Mesenchymal stem cell (in vitro differentiated cells and primary cell): Measurements from ENCODE around the gene AFF2.

ENCODE experiments used
- DNase-seq: peaks from one replicate; pipeline ENCODE4 v3.0.0-alpha.2; 2013
- H2AFZ ChIP-seq: one replicate; pipeline ENCODE4 v1.6.1; 2013; ENCODE audit warnings: low read depth, mild to moderate bottlenecking, control low read depth, inconsistent platforms, low read length, moderate library complexity
- H2AK5ac ChIP-seq: 2 replicates; pipeline ENCODE4 v1.6.1; 2013; ENCODE audit warnings: low read length, moderate library complexity, mild to moderate bottlenecking, inconsistent platforms; ENCODE audit not compliant: severe bottlenecking
- H2BK120ac ChIP-seq: one replicate; pipeline ENCODE4 v1.6.1; 2013; ENCODE audit warnings: low read depth, mild to moderate bottlenecking, inconsistent platforms, low read length, moderate library complexity
- H2BK12ac ChIP-seq, 2 experiments: one replicate each; pipeline ENCODE4 v1.6.1; 2013; ENCODE audit warnings: inconsistent platforms in 2 of 2, low read length in 2 of 2, mild to moderate bottlenecking in 2 of 2, moderate library complexity in 2 of 2, control low read depth in 1 of 2
- H2BK15ac ChIP-seq: one replicate; pipeline ENCODE4 v1.6.1; 2013; ENCODE audit warnings: mild to moderate bottlenecking, low read depth, inconsistent platforms; ENCODE audit not compliant: poor library complexity, severe bottlenecking
- H2BK5ac ChIP-seq: 2 replicates; pipeline ENCODE4 v1.6.1; 2013; ENCODE audit warnings: low read depth, mild to moderate bottlenecking, low read length, control low read depth, inconsistent platforms; ENCODE audit not compliant: poor library complexity, severe bottlenecking
- H3K14ac ChIP-seq, 2 experiments: one replicate each; pipeline ENCODE4 v1.6.1; 2013; ENCODE audit warnings: inconsistent platforms in 2 of 2, low read length in 2 of 2, control low read depth in 1 of 2, mild to moderate bottlenecking in 1 of 2, moderate library complexity in 1 of 2
- H3K18ac ChIP-seq, 2 experiments: one replicate each; pipeline ENCODE4 v1.6.1; 2013; ENCODE audit warnings: inconsistent platforms in 2 of 2, low read length in 2 of 2, control low read depth in 1 of 2, low read depth in 1 of 2, mild to moderate bottlenecking in 1 of 2
- H3K23ac ChIP-seq, 2 experiments: one replicate each; pipeline ENCODE4 v1.6.1; 2013; ENCODE audit warnings: inconsistent platforms in 2 of 2, low read length in 2 of 2, mild to moderate bottlenecking in 2 of 2, moderate library complexity in 2 of 2, control low read depth in 1 of 2
- H3K27ac ChIP-seq: 2 replicates; pipeline ENCODE4 v1.5.1; 2013; ENCODE audit warnings: mild to moderate bottlenecking, moderate library complexity, low read length, control low read depth, inconsistent platforms; ENCODE audit not compliant: poor library complexity, severe bottlenecking
- H3K27me3 ChIP-seq, 2 experiments: 2 replicates each; pipeline versions ENCODE4 v1.6.1 to v1.7.0; 2013; ENCODE audit warnings: low read length in 2 of 2, mild to moderate bottlenecking in 2 of 2, moderate library complexity in 2 of 2, control low read depth in 1 of 2, inconsistent platforms in 1 of 2; ENCODE audit not compliant: control insufficient read depth in 1 of 2, insufficient read depth in 1 of 2
- H3K36me3 ChIP-seq, 2 experiments: 2 replicates each; pipeline versions ENCODE4 v1.6.1 to v1.7.0; 2013; ENCODE audit warnings: low read length in 2 of 2, control low read depth in 1 of 2, inconsistent platforms in 1 of 2, low read depth in 1 of 2, mild to moderate bottlenecking in 1 of 2; ENCODE audit not compliant: insufficient read depth in 2 of 2, control insufficient read depth in 1 of 2
- H3K4ac ChIP-seq, 2 experiments: one replicate each; pipeline ENCODE4 v1.6.1; 2013; ENCODE audit warnings: inconsistent platforms in 2 of 2, low read length in 2 of 2, mild to moderate bottlenecking in 2 of 2, moderate library complexity in 2 of 2, control low read depth in 1 of 2, low read depth in 1 of 2
- H3K4me1 ChIP-seq: 2 replicates; pipeline ENCODE4 v1.6.1; 2013; ENCODE audit warnings: low read depth, low read length, control low read depth; ENCODE audit not compliant: control insufficient read depth, insufficient read depth
- H3K4me2 ChIP-seq: 2 replicates; pipeline ENCODE4 v1.6.1; 2013; ENCODE audit warnings: low read length, mild to moderate bottlenecking, inconsistent platforms; ENCODE audit not compliant: poor library complexity, severe bottlenecking
- H3K4me3 ChIP-seq, 2 experiments: 2 replicates each; pipeline versions ENCODE4 v1.5.1 to v1.7.0; 2013; ENCODE audit warnings: low read length in 2 of 2, mild to moderate bottlenecking in 2 of 2, control low read depth in 1 of 2, low read depth in 1 of 2; ENCODE audit not compliant: insufficient read depth in 1 of 2
- H3K79me1 ChIP-seq: replicated peaks from 2 replicates; pipeline ENCODE4 v1.6.1; 2013; ENCODE audit warnings: mild to moderate bottlenecking, control low read depth, low read length, inconsistent platforms; ENCODE audit not compliant: poor library complexity, severe bottlenecking
- H3K9ac ChIP-seq: 2 replicates; pipeline ENCODE4 v1.7.0; 2013; ENCODE audit warnings: mild to moderate bottlenecking, low read length, moderate library complexity
- H3K9me3 ChIP-seq: 2 replicates; pipeline ENCODE4 v1.7.0; 2013; ENCODE audit warnings: mild to moderate bottlenecking, low read length; ENCODE audit not compliant: control insufficient read depth
- H4K8ac ChIP-seq: one replicate; pipeline ENCODE4 v1.6.1; 2013; ENCODE audit warnings: inconsistent platforms, mild to moderate bottlenecking, low read length, moderate library complexity
- H4K91ac ChIP-seq: one replicate; pipeline ENCODE4 v1.6.1; 2013; ENCODE audit warnings: mild to moderate bottlenecking, low read length, inconsistent platforms
- WGBS: methylation state at CpG from one replicate; pipeline ENCODE4 v1.1.7; 2013; ENCODE audit warnings: mixed read lengths; 5-methylcytosine and 5-hydroxymethylcytosine counted together

Gene AFF2

DNA sequence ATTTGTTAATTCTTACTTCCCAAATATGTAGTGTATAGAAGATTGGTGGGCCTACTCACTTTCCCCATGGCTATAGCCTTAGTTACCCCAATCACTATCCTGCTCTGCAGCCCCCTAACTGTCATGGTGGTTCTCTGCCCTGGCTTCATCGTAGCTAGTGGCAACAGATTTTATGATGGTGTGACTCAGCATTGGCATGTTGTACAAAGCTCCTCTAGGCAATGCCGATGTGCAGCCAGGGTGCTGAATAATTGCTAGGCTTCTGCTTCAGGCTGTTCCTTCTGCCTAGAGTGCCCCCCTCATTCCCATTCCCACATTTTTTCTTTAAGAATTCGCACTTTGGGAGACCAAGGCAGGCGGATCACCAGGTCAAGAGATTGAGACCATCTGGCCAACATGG is 35.2 kb downstream of the AFF2 start:
- no peak overlapping the region for H4K91ac ChIP-seq
- no peaks in the 10 kb centered on the region for H3K9me3 ChIP-seq
- no peaks in the 10 kb centered on the region for H3K4me1 ChIP-seq
- no peaks in the 10 kb centered on the region for H3K36me3 ChIP-seq
- DNase-seq: no peak
- H2AK5ac ChIP-seq: no peak overlapping the region
- H2BK12ac ChIP-seq: no peak overlapping the region
- no peak overlapping the region for H3K18ac ChIP-seq
- H3K27me3 ChIP-seq: no peaks in the 10 kb centered on the region
- no peak overlapping the region for H3K4me3 ChIP-seq
- no peak overlapping the region for H3K4me2 ChIP-seq
- no peak overlapping the region for H4K8ac ChIP-seq
- no peak overlapping the region for H2AFZ ChIP-seq
- H3K9ac ChIP-seq: no peak overlapping the region
- 64% methylated on average over 3 of the region's 4 CpGs for WGBS
- no peak overlapping the region for H2BK15ac ChIP-seq
- no peak overlapping the region for H2BK120ac ChIP-seq
- H3K79me1 ChIP-seq: no peaks in the 10 kb centered on the region
- H3K27ac ChIP-seq: no peak overlapping the region
- H3K14ac ChIP-seq: no peak overlapping the region
- no peak overlapping the region for H3K4ac ChIP-seq
- H2BK5ac ChIP-seq: no peak overlapping the region
- H3K23ac ChIP-seq: no peak overlapping the region

DNA sequence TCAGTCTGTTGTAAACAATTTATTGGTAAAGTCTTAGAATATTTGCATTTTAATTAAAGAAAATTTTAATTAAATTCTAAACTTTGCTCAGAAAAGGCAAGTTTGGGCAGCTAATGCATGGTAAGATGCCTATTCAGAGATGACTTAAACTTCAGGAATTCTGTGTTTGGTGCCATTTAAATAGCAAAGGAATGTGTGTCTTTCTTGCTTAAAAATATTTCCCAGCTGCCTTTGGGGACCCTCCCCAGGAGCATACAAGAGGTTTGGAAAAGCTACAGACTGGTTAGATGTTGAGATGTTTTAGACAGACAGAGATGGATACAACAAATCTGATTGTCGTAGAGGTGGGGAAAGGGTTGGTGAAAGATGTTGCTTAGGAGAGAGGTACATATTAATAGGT is 36.5 kb downstream of the AFF2 start:
- Histone ChIP-seq H3K18ac (no peak overlapping the region), H2BK15ac (no peak overlapping the region), H3K4me2 (no peak overlapping the region), H4K8ac (no peak overlapping the region), H3K36me3 (no peaks in the 10 kb centered on the region), H2AFZ (no peak overlapping the region), H2AK5ac (no peak overlapping the region), H3K14ac (no peak overlapping the region), H3K27me3 (no peaks in the 10 kb centered on the region), H4K91ac (no peak overlapping the region), H3K4me1 (no peaks in the 10 kb centered on the region), H2BK5ac (no peak overlapping the region), H3K9ac (no peak overlapping the region), H2BK120ac (no peak overlapping the region), H3K23ac (no peak overlapping the region), H3K27ac (no peak overlapping the region), H2BK12ac (no peak overlapping the region), H3K4me3 (no peak overlapping the region), H3K4ac (no peak overlapping the region), H3K9me3 (no peaks in the 10 kb centered on the region), H3K79me1 (no peaks in the 10 kb centered on the region)
- no CpG with 5 or more reads among the region's 1 CpG for WGBS
- no peak for DNase-seq

DNA sequence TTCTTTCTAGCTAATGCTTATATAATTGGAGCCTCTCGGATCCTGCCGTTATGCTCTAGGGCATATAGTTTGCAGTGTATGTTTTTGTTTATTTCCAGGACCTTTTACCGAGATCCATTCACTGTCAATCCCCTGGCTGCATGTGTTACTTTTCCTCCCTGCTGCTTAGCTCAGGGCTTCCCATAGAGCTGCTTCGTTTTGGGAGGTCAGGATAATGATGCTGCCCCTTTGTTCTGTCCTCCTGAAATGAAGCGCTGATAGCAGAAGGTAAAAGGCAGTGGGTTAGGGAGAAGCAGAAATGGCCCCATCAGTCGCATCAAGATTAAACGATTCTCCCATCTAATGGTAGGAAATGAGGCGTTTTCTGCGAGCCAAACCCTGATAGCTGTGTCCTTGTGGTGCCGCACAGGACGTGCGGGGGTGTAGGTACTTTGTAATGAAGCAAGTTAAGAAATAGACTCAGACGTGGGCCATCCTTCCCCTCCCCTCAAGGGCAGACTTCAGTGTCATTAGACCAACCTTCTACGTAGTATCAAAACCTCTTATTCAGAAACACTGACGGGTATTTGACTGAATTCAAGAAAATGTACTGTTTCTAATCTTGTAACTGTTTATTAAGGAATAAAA is 37.3 kb downstream of the AFF2 start:
- no peak overlapping the region for H3K4me3 ChIP-seq
- H3K14ac ChIP-seq: no peak overlapping the region
- H2BK5ac ChIP-seq: no peak overlapping the region
- H3K27me3 ChIP-seq: no peaks in the 10 kb centered on the region
- no peaks in the 10 kb centered on the region for H3K79me1 ChIP-seq
- H3K36me3 ChIP-seq: no peaks in the 10 kb centered on the region
- DNase-seq: no peak
- no peak overlapping the region for H2BK12ac ChIP-seq
- no peak overlapping the region for H3K27ac ChIP-seq
- no peak overlapping the region for H2AFZ ChIP-seq
- H3K4ac ChIP-seq: no peak overlapping the region
- no peak overlapping the region for H4K91ac ChIP-seq
- no peaks in the 10 kb centered on the region for H3K9me3 ChIP-seq
- H3K9ac ChIP-seq: no peak overlapping the region
- no peak overlapping the region for H4K8ac ChIP-seq
- no peak overlapping the region for H2BK120ac ChIP-seq
- no peak overlapping the region for H2BK15ac ChIP-seq
- H3K23ac ChIP-seq: no peak overlapping the region
- no peak overlapping the region for H3K4me2 ChIP-seq
- WGBS: 71% methylated on average over 4 of the region's 15 CpGs
- H3K18ac ChIP-seq: no peak overlapping the region
- no peaks in the 10 kb centered on the region for H3K4me1 ChIP-seq
- no peak overlapping the region for H2AK5ac ChIP-seq

DNA sequence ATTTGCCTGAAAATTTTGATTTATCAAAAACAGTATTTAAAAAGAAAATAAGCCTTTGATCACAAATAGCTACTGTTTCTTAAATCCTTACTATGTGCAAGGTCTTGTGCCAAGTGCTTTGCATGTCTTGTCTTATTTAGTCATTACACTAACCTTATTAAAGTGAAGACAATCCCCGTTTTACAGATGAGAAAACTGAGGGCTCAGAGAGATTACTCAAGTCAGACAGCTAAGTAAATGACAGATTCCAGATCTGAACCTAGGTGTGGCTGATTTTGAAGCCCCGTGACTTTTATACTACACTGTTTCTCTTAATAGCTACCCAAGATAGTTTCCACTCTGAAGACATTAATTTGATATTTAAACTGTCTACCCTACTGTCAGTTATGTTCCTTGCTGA is 38.2 kb downstream of the AFF2 start:
- no peak for DNase-seq
- no peaks in the 10 kb centered on the region for H3K79me1 ChIP-seq
- H3K4me3 ChIP-seq: no peak overlapping the region
- no peak overlapping the region for H2BK120ac ChIP-seq
- no peak overlapping the region for H3K14ac ChIP-seq
- H2AK5ac ChIP-seq: no peak overlapping the region
- no peak overlapping the region for H4K91ac ChIP-seq
- H2BK5ac ChIP-seq: no peak overlapping the region
- no peak overlapping the region for H3K9ac ChIP-seq
- H2AFZ ChIP-seq: no peak overlapping the region
- H2BK15ac ChIP-seq: no peak overlapping the region
- H3K9me3 ChIP-seq: no peaks in the 10 kb centered on the region
- WGBS: 67% methylated on average over 1 of the region's 2 CpGs
- H3K4me1 ChIP-seq: no peaks in the 10 kb centered on the region
- no peaks in the 10 kb centered on the region for H3K27me3 ChIP-seq
- H4K8ac ChIP-seq: no peak overlapping the region
- no peak overlapping the region for H3K4ac ChIP-seq
- no peak overlapping the region for H3K4me2 ChIP-seq
- H3K36me3 ChIP-seq: no peaks in the 10 kb centered on the region
- no peak overlapping the region for H3K27ac ChIP-seq
- H3K18ac ChIP-seq: no peak overlapping the region
- H2BK12ac ChIP-seq: no peak overlapping the region
- no peak overlapping the region for H3K23ac ChIP-seq
